ENCODE measurements around the gene CCL11.

Gene CCL11

DNA sequence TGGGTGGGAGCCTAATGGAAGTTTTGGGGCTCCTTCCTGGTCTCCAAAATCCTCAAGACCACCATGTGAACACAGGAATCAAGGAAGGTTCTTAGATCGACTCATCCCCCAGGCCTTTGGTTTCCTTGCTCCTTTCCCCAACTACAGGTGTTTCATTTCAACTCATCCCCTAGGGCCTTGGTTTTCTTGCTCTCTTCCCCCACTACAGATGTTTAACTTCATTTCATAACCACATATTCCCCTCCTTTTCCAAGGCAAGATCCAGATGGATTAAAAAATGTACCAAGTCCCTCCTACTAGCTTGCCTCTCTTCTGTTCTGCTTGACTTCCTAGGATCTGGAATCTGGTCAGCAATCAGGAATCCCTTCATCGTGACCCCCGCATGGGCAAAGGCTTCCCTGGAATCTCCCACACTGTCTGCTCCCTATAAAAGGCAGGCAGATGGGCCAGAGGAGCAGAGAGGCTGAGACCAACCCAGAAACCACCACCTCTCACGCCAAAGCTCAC lies at the start of gene CCL11:
TSS of gene CCL11 (plus strand) at position 457 of the 507 bp plus-strand sequence. CDS start 67 bp downstream, outside the sequence.
- ATAC-seq: no peak

DNA sequence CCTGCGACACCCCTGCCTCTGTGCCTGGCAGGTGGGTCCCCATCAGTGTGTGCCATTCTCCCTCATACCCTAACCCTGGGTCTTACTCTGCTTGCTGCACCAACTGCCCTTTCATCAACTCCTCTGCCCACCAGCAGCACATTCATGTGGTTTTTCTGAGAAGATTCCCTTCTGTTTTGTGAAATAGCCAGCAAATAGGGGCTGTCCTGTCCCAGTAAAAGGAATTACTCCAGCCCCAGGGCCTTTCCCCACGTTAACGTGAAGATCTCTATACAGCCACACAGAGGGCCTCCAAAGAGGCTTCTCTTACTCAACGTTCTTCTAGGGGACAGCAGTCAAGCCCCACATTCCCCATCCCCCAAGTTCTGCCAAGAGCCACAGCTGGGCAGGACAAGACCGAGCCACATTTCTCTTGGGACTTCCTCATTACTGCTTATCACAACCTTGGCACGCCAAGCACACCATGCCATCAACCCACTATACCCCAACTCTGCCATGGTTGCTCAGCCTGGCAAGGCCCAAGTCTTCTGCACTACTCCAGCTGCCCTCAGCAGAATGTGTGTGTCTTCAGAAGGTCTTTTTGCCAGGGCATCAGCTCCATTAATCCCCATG lies 49.2 kb upstream of the CCL11 start:
- no peak for ATAC-seq

DNA sequence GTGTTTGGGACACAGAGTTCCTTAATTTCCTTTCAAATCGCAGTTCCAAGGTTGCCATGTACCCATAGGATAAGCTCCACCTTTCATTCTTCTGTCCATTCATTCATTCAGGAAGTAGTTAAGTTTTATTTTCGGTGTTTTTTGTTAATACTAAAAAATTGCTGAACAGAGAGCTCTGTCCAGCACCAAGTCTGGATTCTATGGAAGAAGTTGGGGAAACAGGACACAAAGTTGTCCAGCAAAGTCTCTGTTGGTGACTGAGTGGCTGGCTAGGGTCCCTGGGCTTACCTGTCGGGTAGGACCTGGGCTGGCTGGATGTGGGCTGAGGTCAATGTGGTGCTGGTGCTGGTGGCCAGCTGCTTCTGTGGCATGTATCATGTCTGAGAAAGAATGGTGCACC lies 48.1 kb upstream of the CCL11 start:
- ATAC-seq: no peak

DNA sequence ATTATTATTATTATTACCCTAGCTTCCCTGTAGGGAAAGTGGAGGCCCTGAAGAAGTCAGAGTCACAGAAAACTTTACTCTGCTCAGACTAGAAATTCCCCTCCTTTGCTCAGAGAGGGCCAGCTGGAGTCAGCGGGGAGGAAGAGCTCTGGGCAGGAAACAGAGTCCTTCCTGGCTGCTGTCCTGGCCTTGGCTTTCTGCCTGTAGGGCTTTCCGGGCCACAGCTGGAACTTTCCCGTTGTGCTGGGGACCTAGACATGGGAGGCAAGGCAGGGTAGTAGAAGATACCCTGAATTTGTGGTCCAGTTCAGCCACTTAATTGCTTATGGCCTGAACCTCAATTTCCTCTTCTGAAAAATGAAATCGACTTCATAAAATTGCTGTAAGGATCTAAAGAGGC lies 44.5 kb upstream of the CCL11 start:
- no peak for ATAC-seq

DNA sequence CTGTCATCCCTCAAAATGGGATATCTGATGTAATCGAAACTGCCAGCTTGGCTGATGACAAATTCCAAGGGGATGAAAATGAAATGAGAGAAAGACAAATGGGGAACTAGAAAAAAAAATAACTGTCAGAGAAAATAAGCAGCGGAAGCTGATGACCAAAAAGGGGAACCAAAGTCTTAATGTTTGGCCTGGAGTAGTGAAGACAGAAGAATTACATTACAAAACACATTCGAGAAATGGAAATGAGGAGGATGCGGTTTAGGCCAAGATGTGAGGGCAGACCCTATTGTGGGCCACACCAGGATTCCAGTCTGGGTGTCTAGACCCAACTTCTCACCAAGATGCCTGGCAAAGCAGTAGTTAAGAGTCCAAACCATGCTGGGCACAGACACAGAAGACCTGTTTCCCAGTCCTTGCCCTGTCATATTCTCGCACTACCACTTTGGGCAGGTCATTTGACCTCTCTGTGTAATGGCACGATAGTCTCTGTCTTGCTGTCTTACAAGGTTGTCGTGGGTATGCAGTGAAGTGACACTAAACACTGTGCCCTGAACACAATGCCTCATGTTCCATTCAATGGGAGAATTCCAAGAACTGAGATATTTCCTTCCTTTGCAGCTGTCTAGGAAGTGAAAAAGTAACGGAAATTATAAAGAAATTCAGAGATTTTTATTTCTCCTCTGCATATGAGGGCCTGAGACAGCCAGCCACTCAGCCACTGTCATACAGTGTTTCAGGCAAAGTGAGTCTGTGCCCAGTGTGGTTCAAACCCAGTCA lies 42.8 kb upstream of the CCL11 start:
- no peak for ATAC-seq

DNA sequence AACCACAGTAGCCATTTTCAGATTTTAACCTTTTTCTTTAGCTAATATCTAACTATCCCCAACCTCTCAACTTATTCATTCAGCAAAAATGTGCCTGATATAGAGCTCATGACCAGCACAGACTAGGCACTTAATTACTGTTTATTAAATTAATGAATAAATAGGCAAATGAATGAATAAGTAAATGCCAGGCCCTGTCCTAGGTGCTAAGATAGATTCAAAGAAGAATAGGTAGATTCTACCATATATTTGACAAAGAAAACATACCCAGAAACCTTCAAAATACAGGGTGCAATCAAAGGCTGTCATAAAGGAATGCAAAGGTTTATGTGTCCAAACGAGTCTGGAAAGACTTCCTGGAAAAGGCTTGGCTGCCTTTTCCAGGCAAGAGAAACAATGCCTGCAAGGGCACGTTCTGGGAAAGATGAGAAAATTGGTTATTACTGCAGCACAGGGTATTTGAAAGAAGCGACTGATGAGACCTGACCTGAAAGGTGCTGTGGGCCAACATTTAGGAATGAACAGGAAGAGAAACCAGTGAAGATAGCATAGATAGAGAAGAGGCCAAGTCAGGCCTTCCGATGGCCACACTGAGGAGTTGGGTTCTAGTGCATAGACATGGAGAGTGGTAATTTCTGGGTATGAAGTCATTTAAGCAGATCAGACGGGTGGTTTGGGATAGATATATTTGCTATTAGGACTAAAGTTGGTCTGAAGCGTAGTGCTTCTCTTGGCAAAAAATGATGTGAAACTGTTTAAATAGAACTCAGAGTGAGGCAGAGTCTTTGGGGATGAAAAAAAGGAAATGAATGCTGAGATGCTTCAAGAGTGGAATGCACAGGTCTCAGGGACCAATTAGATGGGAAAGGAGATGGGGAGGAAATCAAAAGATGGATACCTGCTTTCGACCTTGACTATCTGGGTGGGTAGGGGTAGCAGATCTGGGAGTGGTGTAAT lies 41.9 kb upstream of the CCL11 start:
- no peak for ATAC-seq

DNA sequence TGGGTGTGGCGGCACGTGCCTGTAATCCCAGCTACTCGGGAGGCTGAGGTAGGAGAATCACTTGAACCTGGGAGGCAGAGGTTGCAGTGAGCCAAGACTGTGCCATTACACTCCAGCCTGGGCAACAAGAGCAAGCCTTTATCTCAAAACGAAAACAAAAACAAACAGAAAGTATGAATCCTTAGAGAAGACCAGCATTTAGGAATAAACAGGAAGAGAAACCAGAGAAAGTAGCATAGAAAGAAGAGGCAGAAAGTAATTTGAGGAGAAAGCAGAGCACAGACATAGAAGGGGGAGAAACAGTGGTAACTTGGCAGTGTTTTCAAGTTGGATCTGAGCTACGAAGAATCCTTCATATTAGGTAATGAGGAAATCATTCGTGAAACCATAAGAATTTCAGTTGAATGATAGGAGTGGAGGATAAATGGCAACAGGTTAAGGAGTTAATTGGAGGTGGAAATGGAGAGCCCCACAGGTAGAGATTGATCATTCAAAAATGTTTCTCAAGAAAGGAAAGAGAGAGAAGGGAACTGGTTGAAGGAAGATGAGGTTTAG lies 40.1 kb upstream of the CCL11 start:
- no peak for ATAC-seq

DNA sequence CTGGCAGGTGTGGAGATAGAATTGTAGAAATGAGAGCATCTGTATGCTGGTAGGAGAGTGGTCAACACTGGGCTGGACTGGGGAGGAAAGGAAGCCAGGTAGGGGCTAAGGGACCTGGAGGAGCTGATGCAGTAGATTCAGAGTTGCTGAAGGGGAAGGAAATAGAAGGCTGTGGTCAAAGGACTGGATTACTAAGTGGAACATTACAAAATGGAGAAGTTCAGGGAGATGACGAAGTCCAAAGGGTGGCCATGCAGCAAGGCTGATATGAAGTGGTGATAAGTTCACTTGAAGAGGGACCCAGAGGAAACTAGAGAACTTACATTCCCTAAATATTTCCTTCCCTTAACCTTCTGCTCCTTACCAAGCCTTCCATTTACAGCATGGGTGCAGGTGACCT lies 39.1 kb upstream of the CCL11 start:
- no peak for ATAC-seq

DNA sequence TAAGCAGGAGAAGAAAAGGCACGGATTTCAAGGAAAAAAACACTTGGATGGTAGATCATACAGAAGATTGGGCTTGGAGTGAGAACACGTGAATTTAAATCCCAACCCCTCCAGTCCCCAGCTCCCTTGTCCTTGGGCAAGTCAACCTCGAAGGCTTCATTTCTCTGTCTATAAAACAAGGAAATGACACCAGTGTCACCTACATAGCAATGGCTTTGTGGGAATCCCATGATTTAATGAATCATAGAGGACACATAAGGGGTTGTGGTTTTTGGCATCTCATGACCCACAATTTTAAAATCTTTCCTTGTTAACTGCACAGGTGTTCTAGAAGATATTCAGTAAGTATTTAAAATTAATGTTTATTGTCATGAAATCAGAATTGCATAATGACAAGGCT lies 38.7 kb upstream of the CCL11 start:
- no peak for ATAC-seq

DNA sequence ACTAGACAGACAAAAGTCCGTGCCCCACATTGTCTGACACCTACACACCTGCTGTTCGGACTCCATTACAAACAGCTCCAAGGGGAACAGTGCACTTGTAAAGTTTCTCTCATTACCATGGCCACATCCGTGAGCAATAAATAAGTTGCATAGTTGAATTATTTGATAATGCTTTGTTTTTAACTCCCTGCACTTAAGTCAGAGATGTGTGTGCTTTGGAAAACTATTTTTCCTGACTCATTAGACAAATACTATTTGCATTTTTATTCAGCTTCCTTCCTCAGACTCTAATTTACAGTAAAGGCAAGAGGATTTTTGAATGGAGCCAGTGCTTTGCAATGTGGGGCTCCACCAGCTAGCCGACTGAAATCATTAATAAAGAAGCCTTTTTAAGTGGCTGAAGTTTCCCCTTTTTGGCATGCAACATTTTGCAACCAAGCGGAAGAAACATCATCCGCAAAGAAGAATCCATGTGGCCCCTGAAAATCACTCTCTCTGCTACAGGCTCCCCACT lies 37.0 kb upstream of the CCL11 start:
- ATAC-seq: no peak

DNA sequence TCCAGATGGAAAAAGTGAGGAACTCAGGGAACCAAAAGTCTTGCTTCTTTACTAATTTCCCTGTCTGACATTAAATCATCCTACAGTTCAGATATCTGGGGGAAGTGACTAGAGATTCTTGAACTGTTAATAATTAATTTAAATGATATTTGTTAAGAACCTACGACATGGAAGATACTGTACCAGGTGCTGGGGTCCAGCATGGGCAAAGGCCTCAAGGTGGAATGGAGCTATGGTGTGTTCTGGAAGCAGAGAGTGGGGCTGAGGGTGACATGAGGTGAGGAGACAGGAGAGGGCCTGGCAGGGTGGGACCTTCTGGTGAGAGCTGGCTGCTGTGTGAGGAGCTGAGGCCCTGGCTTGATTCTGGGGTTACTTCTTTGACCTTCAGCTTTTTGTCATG lies 36.5 kb upstream of the CCL11 start:
- no peak for ATAC-seq

DNA sequence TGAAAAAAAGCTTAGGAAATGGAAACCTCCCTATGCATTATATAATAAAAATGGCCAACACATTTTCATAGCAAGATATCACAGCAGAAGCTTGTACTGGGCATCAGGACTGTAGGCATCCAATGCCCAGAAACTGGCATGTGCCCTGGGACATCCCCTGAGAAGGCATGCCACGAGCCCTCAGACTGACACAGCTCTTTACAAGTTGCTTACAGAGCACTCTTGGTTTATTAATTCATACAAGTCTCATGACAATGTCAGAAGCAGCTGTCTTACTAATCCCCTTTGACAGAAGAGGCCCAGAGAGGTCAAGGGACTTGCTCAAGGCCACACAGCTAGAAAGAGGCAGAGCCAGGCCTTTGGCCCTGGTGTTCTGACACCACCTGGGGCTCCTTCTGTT lies 36.1 kb upstream of the CCL11 start:
- no peak for ATAC-seq

DNA sequence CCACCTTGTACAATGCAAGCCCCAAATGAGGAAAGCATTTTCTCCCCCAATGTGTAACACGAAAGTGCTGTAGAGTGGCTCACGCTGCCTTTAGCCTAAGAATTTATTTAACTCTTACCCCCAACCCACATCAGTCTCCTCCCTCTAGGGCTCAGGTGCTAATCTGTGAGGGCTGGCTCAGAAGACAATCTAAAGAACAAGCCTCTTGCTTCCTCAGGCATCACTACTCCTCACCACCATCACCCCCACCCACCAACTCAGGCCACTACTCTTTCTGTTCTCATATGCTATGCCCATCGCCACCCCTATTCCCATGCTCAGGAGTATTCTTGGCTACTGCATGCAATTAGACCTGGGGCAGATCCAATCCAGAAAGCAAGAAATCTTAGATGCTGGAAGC lies 34.4 kb upstream of the CCL11 start:
- no peak for ATAC-seq

DNA sequence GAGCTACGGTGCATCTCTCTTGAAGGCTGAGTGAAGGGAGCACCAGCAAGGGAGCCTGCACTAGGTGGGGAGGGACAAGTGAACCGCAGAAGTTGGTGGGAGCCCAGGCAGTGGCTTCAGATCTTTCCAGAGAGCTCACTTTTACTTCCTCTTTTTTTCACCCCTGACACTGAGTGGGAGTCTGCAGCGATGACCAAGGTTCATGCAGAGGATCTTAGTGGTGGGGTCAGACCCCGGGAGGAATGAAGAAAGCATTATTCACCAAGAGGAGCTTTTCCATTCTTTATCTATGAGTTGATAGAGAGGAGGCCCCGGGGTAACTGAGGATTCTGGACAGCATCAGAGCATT lies 33.5 kb upstream of the CCL11 start:
- ATAC-seq: peak in 1 of 2 donors; percentile 13

DNA sequence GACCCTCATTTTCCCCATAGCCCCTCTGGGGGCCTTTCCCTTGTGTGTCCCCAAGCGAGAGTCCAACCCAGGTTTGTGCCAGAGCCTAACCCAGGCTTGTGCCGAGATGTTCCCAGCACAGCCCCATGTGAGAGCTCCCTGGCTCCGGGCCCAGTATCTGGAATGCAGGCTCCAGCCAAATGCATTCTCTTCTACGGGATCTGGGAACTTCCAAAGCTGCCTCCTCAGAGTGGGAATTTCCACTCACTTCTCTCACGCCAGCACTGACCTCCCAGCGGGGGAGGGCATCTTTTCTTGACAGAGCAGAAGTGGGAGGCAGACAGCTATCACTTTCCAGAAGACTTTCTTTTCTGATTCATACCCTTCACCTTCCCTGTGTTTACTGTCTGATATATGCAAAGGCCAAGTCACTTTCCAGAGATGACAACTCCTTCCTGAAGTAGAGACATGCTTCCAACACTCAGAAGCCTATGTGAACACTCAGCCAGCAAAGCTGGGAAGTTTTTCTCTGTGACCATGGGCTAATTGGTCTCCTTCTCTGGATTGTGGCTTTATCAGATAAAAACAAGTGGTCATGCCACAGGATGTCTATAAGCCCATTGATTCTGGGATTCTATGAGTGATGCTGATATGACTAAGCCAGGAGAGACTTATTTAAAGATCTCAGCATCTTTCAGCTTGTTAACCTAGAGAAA lies 33.0 kb upstream of the CCL11 start:
- ATAC-seq: peak in 1 of 2 donors; percentile 22

DNA sequence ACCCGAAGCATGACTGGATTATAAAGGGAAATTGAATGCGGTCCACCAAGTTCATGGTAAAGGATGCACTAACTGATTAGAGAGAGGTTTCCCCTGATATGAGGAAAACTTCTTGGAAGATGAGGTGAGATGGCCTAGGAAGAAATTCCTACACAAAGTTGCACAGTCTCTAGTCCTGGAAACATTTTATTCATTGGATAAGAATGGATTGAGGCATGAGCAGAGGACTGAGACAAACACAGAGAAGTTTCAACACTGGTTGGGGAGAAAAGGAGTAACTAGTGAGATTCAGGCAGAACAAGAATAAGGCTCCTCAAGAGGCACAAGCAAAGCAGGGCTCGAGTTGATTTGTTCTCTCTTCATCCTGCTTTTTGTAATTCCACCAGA lies 32.4 kb upstream of the CCL11 start:
- no peak for ATAC-seq

DNA sequence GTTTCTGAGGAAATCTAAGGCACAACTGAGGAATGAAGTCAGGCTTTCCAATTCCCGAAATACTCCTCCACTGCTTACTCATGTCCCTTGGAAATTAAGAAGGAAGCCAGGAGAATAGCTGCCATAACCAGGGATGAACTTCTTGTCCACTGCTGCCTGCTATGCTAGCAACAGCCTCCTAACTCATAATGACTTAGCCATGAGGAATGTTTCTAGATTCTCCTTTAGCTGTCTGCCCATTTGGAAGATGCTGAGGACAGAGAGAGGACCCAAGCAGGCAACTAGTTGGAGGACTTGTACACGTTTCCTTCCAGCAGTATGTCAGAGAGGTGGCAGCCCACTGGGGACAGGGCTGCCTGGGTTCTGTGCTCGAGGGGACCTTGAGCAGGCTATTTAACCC lies 31.4 kb upstream of the CCL11 start:
- ATAC-seq: no peak

DNA sequence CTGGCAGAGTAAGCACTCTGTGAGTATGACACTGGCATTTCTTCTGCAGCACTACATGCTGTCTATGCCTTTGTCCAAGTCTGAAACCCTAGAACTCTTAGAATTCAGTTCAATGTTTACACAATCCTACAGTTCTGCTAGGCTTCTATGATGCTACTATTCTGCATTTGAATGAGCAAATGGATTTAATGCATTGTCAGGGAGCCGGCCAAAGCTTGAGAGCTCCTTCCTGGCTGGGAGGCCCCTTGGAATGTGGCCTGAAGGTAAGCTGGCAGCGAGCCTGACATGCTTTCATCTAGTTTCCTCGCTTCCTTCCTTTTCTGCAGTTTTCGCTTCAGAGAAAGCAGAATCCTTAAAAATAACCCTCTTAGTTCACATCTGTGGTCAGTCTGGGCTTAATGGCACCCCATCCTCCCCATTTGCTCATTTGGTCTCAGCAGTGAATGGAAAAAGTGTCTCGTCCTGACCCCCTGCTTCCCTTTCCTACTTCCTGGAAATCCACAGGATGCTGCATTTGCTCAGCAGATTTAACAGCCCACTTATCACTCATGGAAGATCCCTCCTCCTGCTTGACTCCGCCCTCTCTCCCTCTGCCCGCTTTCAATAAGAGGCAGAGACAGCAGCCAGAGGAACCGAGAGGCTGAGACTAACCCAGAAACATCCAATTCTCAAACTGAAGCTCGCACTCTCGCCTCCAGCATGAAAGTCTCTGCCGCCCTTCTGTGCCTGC lies 30.7 kb upstream of the CCL11 start, which contains the start of gene CCL2:
TSS of gene CCL2 (plus strand) at position 635 of the 730 bp plus-strand sequence. CDS start at position 700, 65 bp downstream.
- no peak for ATAC-seq

DNA sequence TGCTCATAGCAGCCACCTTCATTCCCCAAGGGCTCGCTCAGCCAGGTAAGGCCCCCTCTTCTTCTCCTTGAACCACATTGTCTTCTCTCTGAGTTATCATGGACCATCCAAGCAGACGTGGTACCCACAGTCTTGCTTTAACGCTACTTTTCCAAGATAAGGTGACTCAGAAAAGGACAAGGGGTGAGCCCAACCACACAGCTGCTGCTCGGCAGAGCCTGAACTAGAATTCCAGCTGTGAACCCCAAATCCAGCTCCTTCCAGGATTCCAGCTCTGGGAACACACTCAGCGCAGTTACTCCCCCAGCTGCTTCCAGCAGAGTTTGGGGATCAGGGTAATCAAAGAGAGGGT lies 30.2 kb upstream of the CCL11 start:
- no peak for ATAC-seq

DNA sequence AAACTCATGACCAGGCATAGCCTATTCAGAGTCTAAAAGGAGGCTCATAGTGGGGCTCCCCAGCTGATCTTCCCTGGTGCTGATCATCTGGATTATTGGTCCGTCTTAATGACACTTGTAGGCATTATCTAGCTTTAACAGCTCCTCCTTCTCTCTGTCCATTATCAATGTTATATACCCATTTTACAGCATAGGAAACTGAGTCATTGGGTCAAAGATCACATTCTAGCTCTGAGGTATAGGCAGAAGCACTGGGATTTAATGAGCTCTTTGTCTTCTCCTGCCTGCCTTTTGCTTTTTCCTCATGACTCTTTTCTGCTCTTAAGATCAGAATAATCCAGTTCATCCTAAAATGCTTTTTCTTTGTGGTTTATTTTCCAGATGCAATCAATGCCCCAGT lies 29.7 kb upstream of the CCL11 start:
- ATAC-seq: no peak

DNA sequence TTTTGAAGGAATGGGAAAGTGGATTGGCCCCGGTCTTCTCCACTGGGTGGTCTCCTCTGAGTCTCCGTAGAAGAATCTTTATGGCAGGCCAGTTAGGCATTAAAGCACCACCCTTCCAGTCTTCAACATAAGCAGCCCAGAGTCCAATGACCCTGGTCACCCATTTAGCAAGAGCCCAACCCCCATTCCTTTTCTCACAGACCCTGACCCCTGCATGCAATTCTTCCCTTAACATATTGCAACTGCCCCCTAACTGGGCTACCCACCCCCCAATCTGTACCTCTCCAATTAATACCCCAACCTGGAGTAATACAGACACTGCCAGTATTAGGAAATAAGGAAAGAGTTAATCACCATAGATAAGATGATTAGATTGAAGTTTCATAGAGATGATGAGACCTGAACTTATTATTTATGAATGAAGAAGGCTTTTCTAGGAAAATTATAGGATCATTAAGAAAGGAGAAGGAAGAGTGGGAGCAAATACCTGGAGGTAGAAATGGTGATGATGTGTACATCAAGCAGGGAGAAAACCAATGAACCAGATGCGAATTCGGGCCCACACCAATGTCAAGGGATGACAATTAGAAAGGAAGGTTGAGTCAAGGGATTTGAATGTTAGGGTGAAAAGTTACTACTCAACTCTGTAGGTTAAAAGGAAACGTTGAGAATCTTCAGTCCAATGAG lies 28.1 kb upstream of the CCL11 start:
- ATAC-seq: no peak
